ENCODE data around the gene HDGFL2.

GRCh38 chr19:4498694-4499093 is 26.6 kb downstream of the HDGFL2 start:
- no peak for TF ChIP-seq ATF2 (IDR thresholded peaks at IDR 0.05; ENCODE audit: low read length)
- TF ChIP-seq JUN (IDR thresholded peaks at IDR 0.05; ENCODE audit: low read depth, low read length) = no peak
- TF ChIP-seq SP1 (IDR thresholded peaks at IDR 0.05; ENCODE audit: low read depth, low read length) = no peak
- TF ChIP-seq ZNF274 (IDR thresholded peaks at IDR 0.05; ENCODE audit: borderline replicate concordance, extremely low read depth, low read length) = no peak
- no peak for TF ChIP-seq POLR2A (IDR thresholded peaks at IDR 0.05; ENCODE audit: control extremely low read depth in 1 of 2, low read depth in 2 of 2, low read length in 2 of 2)
- no peak for TF ChIP-seq TAF1 (IDR thresholded peaks at IDR 0.05; ENCODE audit: low read depth, low read length)
- no peak for TF ChIP-seq CTCF (IDR thresholded peaks at IDR 0.05; ENCODE audit: control extremely low read depth in 1 of 3, insufficient read depth in 1 of 3, low read depth in 1 of 3, low read length in 3 of 3)
- TF ChIP-seq JUND (IDR thresholded peaks at IDR 0.05; ENCODE audit: low read length) = no peak
- no peak for TF ChIP-seq YY1 (IDR thresholded peaks at IDR 0.05; ENCODE audit: low read depth, low read length)
